Rectal smooth muscle tissue (tissue), 1 donor: Measurements from ENCODE around the gene ANO7.
A peak's percentile ranks its signal among the peaks of the same experiment; 100 is the strongest.
"Not testable (repeated sequence)": the region's sequence is repeated elsewhere in the genome, so short reads cannot be mapped to it uniquely, and the experiment has no call there.

ENCODE experiments used
- H3K27ac ChIP-seq: one replicate; pipeline ENCODE4 v1.7.0; 2013; ENCODE audit warnings: low read depth, low read length, inconsistent platforms
- H3K27me3 ChIP-seq: one replicate; pipeline ENCODE4 v1.7.0; 2013; ENCODE audit warnings: low read length; ENCODE audit not compliant: control insufficient read depth, insufficient read depth
- H3K36me3 ChIP-seq: one replicate; pipeline ENCODE4 v1.7.0; 2013; ENCODE audit warnings: low read length; ENCODE audit not compliant: control insufficient read depth, insufficient read depth
- H3K4me1 ChIP-seq: one replicate; pipeline ENCODE4 v1.7.0; 2013; ENCODE audit warnings: low read length; ENCODE audit not compliant: control insufficient read depth, insufficient read depth
- H3K4me3 ChIP-seq: one replicate; pipeline ENCODE4 v1.7.0; 2013; ENCODE audit warnings: low read length
- H3K9ac ChIP-seq: one replicate; pipeline ENCODE4 v1.7.0; 2013; ENCODE audit warnings: low read length

ANO7 gene

DNA sequence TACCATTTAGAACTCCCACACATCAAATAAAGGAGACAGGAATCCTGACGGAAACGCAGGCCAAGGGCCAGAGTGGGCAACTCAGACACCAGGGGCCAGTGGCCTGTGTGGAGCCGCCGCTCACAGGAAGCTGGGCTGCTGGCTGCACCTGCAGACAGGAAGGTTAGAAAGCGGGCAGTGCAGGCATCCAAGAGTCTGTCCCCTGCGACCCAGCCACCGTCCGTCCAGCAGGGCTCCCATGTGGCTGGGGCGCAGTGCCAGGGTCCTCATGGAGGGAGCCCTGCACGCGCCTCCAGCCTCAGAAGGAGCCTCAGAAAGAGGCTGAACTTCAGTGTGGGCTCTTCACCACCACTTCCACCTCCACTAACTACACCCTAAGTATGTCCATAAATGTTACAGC, 2.5 kb upstream of the ANO7 start:
- peaks cover 3% of the 10 kb centered on the region for H3K36me3 ChIP-seq
- no peaks in the 10 kb centered on the region for H3K4me1 ChIP-seq
- H3K4me3 ChIP-seq = no peak overlapping the region
- no peak overlapping the region for H3K27ac ChIP-seq
- H3K9ac ChIP-seq = no peak overlapping the region
- H3K27me3 ChIP-seq = no peaks in the 10 kb centered on the region

DNA sequence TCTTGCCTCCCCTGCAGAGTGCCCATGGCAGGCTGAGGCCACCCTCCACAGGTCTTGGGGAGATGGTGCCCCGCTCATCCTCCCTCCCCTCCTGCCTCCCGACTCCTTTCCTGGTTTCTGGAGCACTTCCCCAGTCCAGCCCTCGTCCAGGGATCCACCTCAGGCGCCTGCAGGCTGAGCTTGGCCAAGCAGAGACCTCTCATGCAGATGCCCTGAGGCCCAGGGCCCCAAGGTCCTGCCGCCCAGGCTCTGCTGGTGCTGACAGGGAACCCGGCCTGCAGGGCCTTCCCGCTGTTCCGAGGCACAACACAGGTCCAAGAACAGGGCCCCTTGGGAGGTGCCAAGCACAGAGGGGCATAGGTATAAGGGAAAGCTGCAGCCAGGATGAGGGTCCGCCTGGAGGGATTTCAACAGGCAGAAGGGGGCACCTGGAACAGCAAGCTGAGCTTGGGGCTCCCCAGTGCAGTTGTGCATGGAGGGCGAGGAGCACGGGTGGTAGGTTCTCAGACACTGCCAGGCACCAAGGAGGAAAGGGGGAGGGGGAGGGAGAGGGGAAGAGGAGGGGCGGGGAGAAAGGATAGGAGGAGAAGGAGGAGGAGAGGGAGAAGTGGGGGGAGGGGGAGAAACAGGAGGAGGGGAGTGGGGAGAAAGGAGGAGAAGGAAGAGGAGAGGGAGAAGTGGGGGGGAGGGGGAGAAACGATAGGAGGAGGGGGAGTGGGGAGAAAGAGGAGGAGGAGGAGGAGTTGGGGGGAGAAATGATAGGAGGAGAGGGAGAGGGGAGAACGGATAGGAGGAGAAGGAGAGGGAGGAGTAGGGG, 1.2 kb upstream of the ANO7 start:
- Histone ChIP-seq H3K9ac (no peak overlapping the region), H3K36me3 (peaks cover 3% of the 10 kb centered on the region), H3K4me3 (no peak overlapping the region), H3K4me1 (no peaks in the 10 kb centered on the region), H3K27me3 (no peaks in the 10 kb centered on the region), H3K27ac (no peak overlapping the region)

DNA sequence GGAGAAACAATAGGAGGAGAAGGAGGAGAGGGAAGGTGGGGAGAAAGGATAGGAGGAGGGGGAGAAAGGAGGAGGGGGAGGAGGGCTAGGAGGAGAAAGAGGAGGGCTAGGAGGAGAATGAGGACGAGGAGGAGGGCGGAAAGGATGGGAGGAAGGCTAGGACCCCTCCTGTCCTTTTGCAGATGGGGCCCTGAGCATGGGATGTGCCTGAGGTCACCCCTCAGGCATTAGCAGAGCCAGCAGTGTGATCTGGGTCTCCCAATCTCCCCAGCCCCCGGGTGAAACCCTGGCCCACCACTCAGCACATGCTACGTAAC, 601 bp upstream of the ANO7 start:
- no peak overlapping the region for H3K4me3 ChIP-seq
- no peak overlapping the region for H3K9ac ChIP-seq
- H3K27ac ChIP-seq = no peak overlapping the region
- H3K27me3 ChIP-seq = no peaks in the 10 kb centered on the region
- no peaks in the 10 kb centered on the region for H3K4me1 ChIP-seq
- H3K36me3 ChIP-seq = peaks cover 3% of the 10 kb centered on the region

DNA sequence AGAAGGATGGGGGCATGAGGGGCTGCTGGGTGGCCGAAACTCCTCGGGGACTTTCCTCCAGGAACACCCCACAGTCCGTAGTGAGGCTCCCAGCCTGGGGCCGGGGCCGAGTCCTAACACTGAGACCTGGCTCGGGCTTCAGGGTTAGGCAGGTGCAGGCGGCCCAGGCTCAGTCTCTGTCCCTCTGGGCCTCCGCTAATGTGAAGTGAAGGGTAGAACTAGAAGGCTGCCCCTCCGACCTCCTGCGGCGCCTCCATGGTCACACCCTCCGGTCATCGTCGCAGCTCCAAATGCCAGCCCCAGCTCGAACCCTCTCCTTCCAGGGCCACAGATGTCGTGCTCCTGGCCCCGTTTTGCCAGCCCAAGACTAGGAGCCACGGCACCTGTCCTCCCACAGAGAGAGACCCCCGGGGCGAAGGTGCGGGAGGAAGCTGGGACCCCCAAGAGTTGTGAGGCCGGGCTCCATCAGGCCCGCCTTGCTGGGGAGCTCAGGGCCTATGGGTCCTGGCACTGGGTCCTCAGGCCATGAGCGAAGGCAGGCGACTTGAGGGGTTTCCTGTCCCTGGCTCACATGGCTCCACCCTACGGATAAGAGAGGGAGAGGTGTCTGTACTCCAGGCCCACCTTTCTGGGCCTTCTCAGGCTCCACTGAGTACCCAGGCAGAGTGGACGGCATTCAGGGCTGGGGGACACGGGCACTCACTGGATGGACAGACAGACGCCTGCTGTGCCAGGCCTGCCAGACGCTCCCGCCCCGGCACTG, 797 bp downstream of the ANO7 start:
- H3K36me3 ChIP-seq = no peaks in the 10 kb centered on the region
- H3K27ac ChIP-seq = no peak overlapping the region
- H3K9ac ChIP-seq = no peak overlapping the region
- H3K27me3 ChIP-seq = no peaks in the 10 kb centered on the region
- H3K4me3 ChIP-seq = peak overlapping the region; percentile 2
- no peaks in the 10 kb centered on the region for H3K4me1 ChIP-seq

DNA sequence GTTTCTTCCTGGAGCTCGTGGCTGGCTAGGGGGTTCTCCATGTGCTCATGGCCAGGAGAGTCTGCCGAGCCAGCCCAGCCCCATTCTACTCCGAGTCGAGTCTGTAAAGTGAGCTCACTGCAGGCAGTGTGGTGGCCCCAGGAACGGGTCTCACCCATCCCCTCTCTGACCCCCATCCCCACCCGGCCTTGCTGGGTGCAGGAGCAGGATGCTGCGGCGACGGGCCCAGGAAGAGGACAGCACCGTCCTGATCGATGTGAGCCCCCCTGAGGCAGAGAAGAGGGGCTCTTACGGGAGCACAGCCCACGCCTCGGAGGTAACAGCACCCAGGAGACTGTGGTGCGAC, 1.4 kb downstream of the ANO7 start:
- H3K9ac ChIP-seq = no peak overlapping the region

DNA sequence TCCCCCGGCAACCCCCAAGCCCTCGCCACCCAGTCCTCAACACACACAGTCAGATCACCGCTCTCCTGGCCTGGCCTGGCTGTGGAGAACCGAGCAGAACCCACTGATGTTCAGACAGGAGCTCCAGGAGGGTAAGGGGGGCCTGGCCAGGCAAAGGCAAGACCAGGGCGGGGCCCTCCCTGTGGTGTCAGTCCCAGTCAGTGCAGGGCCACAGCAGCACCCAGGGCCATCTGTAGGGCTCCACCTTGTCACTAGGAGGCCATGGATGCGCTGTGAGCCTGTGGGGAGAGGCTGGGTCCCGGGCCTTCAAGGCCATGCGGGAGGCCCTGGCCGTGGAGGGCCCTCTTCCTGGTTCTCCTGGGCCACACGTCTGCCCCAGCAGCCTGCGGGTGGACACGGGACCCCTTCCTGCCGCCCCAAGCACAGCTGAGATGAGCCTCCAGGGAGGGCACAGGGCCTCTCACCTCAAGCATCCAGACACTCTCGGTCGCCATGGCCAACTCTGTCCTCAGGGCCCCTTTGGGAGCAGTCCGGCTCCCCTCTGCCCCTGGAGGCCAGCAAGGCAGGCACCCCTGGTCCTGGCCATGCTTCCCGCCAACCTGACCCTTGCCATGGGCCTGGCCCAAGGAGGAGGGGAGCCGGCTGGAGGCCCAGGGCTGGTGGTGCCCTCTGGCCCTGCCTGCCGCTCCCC, 2.0 kb downstream of the ANO7 start:
- Histone ChIP-seq H3K27me3 (no peaks in the 10 kb centered on the region), H3K9ac (no peak overlapping the region), H3K4me3 (no peak overlapping the region), H3K27ac (no peak overlapping the region), H3K4me1 (no peaks in the 10 kb centered on the region), H3K36me3 (no peaks in the 10 kb centered on the region)

More for the DNA sequence above, 1.4 kb downstream of the ANO7 start:
- Histone ChIP-seq H3K4me3 (no peak overlapping the region), H3K4me1 (no peaks in the 10 kb centered on the region), H3K27me3 (no peaks in the 10 kb centered on the region), H3K36me3 (no peaks in the 10 kb centered on the region), H3K27ac (no peak overlapping the region)

DNA sequence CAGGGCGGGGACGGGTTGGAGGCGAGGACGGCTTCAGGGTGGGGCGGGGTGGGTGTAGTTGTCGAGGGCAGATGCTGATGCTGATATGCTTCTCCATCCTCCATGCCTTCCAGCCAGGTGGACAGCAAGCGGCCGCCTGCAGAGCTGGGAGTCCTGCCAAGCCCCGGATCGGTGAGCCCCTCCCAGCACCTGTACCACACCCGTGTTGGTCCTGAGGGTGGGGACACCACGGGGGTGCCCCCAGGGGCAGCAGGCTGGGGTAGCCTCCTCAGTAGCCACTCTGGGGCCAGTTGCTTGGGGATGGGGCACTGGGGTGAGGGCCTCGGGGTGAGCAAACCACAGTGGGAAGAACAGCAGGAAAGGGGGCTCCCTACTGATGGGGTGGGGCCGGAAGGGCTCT, 2.6 kb downstream of the ANO7 start:
- Histone ChIP-seq H3K4me1 (no peaks in the 10 kb centered on the region), H3K4me3 (no peak overlapping the region), H3K9ac (no peak overlapping the region), H3K27me3 (no peaks in the 10 kb centered on the region), H3K36me3 (no peaks in the 10 kb centered on the region), H3K27ac (no peak overlapping the region)

DNA sequence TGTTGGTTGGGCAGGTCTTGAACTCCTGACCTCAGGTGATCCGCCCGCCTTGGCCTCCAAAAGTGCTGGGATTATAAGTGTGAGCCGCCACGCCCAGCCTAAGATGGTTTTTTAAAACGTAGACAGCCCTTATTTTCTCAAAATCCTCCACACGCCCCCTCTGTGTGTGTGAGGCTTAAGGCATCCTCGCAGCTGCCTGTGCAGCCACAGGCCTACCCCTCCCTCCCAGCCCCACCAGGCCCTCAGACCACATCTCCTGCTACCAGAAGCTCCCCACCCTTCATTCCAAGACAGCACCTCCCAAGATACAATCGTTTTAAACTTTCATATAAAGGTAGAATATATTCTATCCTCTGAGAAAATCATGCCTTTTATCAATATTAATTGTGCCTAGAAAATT, 4.8 kb downstream of the ANO7 start:
- Histone ChIP-seq H3K4me1 (no peaks in the 10 kb centered on the region), H3K9ac (no peak overlapping the region)

DNA sequence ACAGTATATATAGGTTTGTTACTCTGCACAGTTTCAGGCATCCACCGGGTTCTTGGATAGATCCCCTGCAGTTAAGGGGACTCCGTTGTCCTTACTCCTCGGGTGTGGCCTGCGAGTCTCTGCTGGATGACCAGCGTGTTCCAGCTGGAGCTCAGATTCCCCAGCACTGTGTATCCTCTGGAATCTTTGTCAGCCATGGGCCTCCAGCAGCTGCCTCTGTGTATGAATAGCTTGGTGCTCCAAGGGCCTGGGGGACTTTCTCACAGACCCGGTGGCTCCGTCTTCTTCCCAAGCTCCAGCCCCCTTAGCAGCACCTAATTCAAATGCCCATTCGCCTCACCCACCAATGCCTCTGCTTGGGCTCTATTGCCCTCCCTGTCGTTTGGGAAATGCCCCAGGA, 6.3 kb downstream of the ANO7 start:
- Histone ChIP-seq H3K27me3 (no peaks in the 10 kb centered on the region), H3K4me3 (no peak overlapping the region), H3K4me1 (no peaks in the 10 kb centered on the region), H3K9ac (no peak overlapping the region), H3K36me3 (no peaks in the 10 kb centered on the region), H3K27ac (no peak overlapping the region)

More for the DNA sequence above, 4.8 kb downstream of the ANO7 start:
- no peaks in the 10 kb centered on the region for H3K36me3 ChIP-seq
- H3K27me3 ChIP-seq = no peaks in the 10 kb centered on the region
- no peak overlapping the region for H3K27ac ChIP-seq
- no peak overlapping the region for H3K4me3 ChIP-seq

DNA sequence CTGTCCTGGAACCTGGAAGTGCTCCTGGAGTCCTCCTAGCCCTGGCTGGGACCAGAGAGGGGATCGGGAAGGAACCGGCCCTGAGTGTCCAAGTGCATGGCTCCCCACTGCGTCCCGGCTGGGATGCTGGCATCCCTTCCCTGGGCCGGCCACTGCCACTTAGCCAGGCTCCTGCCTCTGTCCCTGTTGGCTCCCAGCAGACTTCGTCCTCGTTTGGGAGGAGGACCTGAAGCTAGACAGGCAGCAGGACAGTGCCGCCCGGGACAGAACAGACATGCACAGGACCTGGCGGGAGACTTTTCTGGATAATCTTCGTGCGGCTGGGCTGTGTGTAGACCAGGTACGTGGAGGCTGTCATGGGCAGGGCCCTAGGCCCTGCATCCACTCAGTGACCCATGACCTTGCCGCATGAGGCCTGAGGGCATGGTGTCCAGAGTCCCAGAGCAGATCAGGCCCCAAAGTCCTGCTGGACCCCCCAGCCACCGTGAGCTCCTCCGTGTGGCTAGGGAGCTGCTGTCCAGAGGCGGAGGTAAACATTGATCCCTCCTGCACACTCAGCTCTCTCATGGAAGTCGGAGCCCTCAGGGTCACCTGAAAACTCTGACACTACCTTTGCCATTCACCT, 7.1 kb downstream of the ANO7 start:
- H3K36me3 ChIP-seq = no peaks in the 10 kb centered on the region
- H3K9ac ChIP-seq = no peak overlapping the region
- H3K27me3 ChIP-seq = no peaks in the 10 kb centered on the region
- H3K27ac ChIP-seq = no peak overlapping the region
- H3K4me3 ChIP-seq = no peak overlapping the region
- H3K4me1 ChIP-seq = no peaks in the 10 kb centered on the region

DNA sequence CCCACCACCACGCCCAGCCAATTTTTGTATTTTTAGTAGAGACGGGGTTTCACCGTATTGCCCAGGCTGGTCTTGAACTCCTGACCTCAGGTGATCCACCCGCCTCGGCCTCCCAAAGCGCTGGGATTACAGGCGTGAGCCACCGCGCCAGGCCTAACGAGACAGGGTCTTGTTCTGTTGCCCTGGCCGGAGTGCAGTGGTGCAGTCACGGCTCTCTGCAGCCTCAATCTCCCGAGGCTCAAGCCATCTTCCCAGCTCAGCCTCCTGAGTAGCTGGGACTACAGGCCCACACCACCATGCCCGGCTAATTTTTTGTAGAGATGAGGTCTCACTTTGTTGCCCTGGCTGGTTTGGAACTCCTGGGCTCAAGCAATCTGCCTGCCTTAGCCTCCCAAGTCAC, 8.8 kb downstream of the ANO7 start:
- H3K27ac ChIP-seq, H3K27me3 ChIP-seq, H3K9ac ChIP-seq, H3K4me3 ChIP-seq, H3K36me3 ChIP-seq, H3K4me1 ChIP-seq: not testable (repeated sequence)

DNA sequence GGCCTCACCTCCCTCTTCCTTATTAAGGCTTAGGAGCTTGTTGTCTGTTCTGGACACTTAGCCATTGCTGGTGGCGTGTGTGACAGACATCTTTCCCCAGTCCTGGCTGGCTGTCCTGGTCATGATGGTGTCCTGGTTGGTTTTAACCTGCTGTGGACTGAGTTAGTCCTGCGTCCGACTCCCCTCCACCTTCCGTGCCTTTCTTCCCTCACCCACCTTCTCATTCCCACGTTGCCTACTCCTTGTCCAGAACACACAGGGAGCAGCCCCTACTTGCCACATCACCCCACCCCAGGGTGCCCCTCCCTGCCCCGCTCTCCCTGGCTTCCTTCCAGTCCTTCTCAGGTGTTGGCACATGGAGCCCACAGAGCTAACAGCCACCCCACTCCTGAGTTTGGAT, 9.5 kb downstream of the ANO7 start:
- no peaks in the 10 kb centered on the region for H3K27me3 ChIP-seq
- no peak overlapping the region for H3K27ac ChIP-seq
- H3K9ac ChIP-seq = no peak overlapping the region
- H3K4me1 ChIP-seq = no peaks in the 10 kb centered on the region
- no peak overlapping the region for H3K4me3 ChIP-seq
- no peaks in the 10 kb centered on the region for H3K36me3 ChIP-seq
